ENCODE data around the gene TMEM38A. TPM values are rescaled to one million over a fixed set of nuclear protein-coding genes. Genes with fewer than 3 reads are reported as not detected.

Gene TMEM38A
- polyA plus RNA-seq, 4 donors = 3.7 to 9.3 (median 8.2) TPM

DNA sequence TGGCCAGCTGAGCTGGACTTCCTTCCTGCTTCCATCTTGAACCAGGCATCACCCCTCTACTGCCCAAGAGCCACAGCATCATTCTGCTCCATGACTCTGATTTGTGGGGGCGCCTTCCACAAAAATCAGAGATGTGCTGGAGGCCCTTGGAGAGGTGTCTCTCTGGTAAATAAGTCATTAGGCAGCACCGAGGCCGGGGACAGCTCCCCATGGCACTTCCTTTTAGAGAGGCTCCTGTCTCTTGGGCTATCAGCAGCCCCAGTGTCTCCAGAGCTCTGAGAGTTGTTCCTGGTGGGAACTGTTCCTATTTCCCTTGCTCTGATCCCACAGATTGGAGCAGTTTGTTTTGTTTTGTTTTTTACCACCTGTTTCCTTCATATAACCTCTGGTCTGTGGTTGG, 78.6 kb downstream of the TMEM38A start:
- DNase-seq (ENCODE audit: low read depth in 4 of 4, low spot score in 3 of 4) = no peak

Other genes with a start within 250 kb of the TMEM38A start
- gene EPS15L1, start 189.2 kb upstream of the TMEM38A start, polyA plus RNA-seq (ENCODE audit: insufficient read length in 4 of 4) = 10 to 100 TPM; 26.5 to 33.4 (median 27.2) TPM
- under 1 TPM in 1 of 4 donors, not detected in 3; 0.10 TPM for gene CALR3, start 165.0 kb upstream of the TMEM38A start, polyA plus RNA-seq (ENCODE audit: insufficient read length in 4 of 4)
- 10 to 100 TPM; 11.8 to 15.8 (median 12.2) TPM for gene C19orf44, start 164.7 kb upstream of the TMEM38A start, polyA plus RNA-seq (ENCODE audit: insufficient read length in 4 of 4)
- gene CHERP, start 118.7 kb upstream of the TMEM38A start, polyA plus RNA-seq (ENCODE audit: insufficient read length in 4 of 4) = 10 to 100 TPM; 30.3 to 55.1 (median 36.6) TPM
- gene SLC35E1, start 88.7 kb upstream of the TMEM38A start, polyA plus RNA-seq (ENCODE audit: insufficient read length in 4 of 4) = 10 to 100 TPM; 38.1 to 47.6 (median 40.4) TPM
- gene MED26, start 32.9 kb upstream of the TMEM38A start, polyA plus RNA-seq (ENCODE audit: insufficient read length in 4 of 4) = 1 to 10 TPM; 6.4 to 8.2 (median 7.0) TPM
- gene SMIM7, start 995 bp upstream of the TMEM38A start, polyA plus RNA-seq (ENCODE audit: insufficient read length in 4 of 4) = 100 to 1,000 TPM in 3 of 4 donors, 10 to 100 TPM in 1; 79.6 to 112 (median 104) TPM
- gene NWD1, start 58.7 kb downstream of the TMEM38A start, polyA plus RNA-seq (ENCODE audit: insufficient read length in 4 of 4) = under 1 TPM; 0.01 to 0.11 (median 0.08) TPM
- gene SIN3B, start 168.3 kb downstream of the TMEM38A start, polyA plus RNA-seq (ENCODE audit: insufficient read length in 4 of 4) = 10 to 100 TPM; 46.8 to 87.0 (median 63.7) TPM
- 1 to 10 TPM in 2 of 4 donors, under 1 TPM in 2; 0.59 to 1.0 (median 0.85) TPM for gene F2RL3, start 227.9 kb downstream of the TMEM38A start, polyA plus RNA-seq (ENCODE audit: insufficient read length in 4 of 4)

Measured in left renal pelvis (tissue), 4 donors.